Lung (tissue), 12 donors: ENCODE results near the gene AZU1. TPM values are rescaled to one million over a fixed set of nuclear protein-coding genes. Genes with fewer than 3 reads are reported as not detected.

Experiments used
- ATAC-seq: fragments of 200-7000 bp; cut with Tn5 transposase; one replicate; pipeline ENCODE4 v1.9.1; 2020; ENCODE audit warnings: moderate number of reproducible peaks; ENCODE audit not compliant: insufficient read depth, low FRiP score
- DNase-seq, 3 donors: peaks; one replicate each; pipeline ENCODE4 v3.0.0-alpha.2; 2013 to 2017
- H3K27ac ChIP-seq, 2 donors: one replicate each; pipeline ENCODE4 v1.5.1; 2013; ENCODE audit warnings: mild to moderate bottlenecking in 2 of 2, moderate library complexity in 2 of 2, control low read depth in 1 of 2, inconsistent platforms in 1 of 2, low read depth in 1 of 2, low read length in 1 of 2
- H3K27me3 ChIP-seq, 3 donors: one replicate each; pipeline ENCODE4 v1.5.1; 2013; ENCODE audit warnings: low read length in 2 of 3; ENCODE audit not compliant: control insufficient read depth in 3 of 3, insufficient read depth in 3 of 3
- H3K36me3 ChIP-seq, 4 donors: one replicate each; pipeline ENCODE4 v1.5.1; 2013; ENCODE audit warnings: low read length in 4 of 4, mild to moderate bottlenecking in 1 of 4, moderate library complexity in 1 of 4; ENCODE audit not compliant: control insufficient read depth in 4 of 4, insufficient read depth in 4 of 4
- H3K4me1 ChIP-seq, 5 donors: one replicate each; pipeline ENCODE4 v1.5.1; 2013; ENCODE audit warnings: low read length in 5 of 5, mild to moderate bottlenecking in 2 of 5, moderate library complexity in 1 of 5; ENCODE audit not compliant: control insufficient read depth in 5 of 5, insufficient read depth in 5 of 5
- H3K4me3 ChIP-seq: one replicate; pipeline ENCODE4 v1.5.1; 2013; ENCODE audit warnings: mild to moderate bottlenecking, control low read depth, moderate library complexity
- H3K9ac ChIP-seq, 2 donors: one replicate each; pipeline ENCODE4 v1.5.1; 2013; ENCODE audit warnings: low read length in 2 of 2, control low read depth in 1 of 2; ENCODE audit not compliant: insufficient read depth in 1 of 2
- H3K9me3 ChIP-seq, 4 donors: one replicate each; pipeline ENCODE4 v1.5.1; 2013; ENCODE audit warnings: low read length in 3 of 4, mild to moderate bottlenecking in 1 of 4, moderate library complexity in 1 of 4; ENCODE audit not compliant: control insufficient read depth in 4 of 4, insufficient read depth in 3 of 4
- CTCF ChIP-seq: IDR thresholded peaks from 2 replicates; pipeline ENCODE4 v1.5.1; 2012; ENCODE audit warnings: mild to moderate bottlenecking; ENCODE audit errors: control extremely low read depth, extremely low read depth
- WGBS, 2 donors: extraction: QIAGEN DNeasy Blood & Tissue Kit; methylation state at CpG; one replicate each; pipeline ENCODE4 v1.1.7; 2013; 5-methylcytosine and 5-hydroxymethylcytosine counted together
- polyA plus RNA-seq, 2 donors: library from polyadenylated mRNA; stranded (reverse); fragments of 200-250 nt; gene quantifications; one replicate each; pipeline ENCODE4 v1.2.1, GENCODE V29; 2013
- total RNA-seq, 2 donors: library from RNA; depleted of rRNA in 1 of 2; stranded (reverse); fragments of >200 nt in 1 of 2; gene quantifications; one replicate each; pipeline ENCODE4 v1.2.1, GENCODE V29; 2014 to 2021
- donor health status: control.
- donor health status: control.
- donor health status: Bipolar disorder and iron deficiency.
- donor health status: healthy.
- donor health status: DM: yes; HTN: yes; CAD: no.

The AZU1 gene
- total and polyA plus RNA-seq, 4 donors = 2.0 to 9.8 (median 4.4) TPM

GRCh38 chr19:821231-821824, 6.3 kb upstream of the AZU1 start:
- WGBS, 2 donors = 1 to 3% methylated on average over 32 to 64 of the region's 64 CpGs

GRCh38 chr19:821825-822503, 5.7 kb upstream of the AZU1 start, which contains the start of gene PLPPR3:
Gene PLPPR3 (minus strand): TSS chr19:821955. CDS start chr19:821559, 396 bp downstream.
- H3K36me3 ChIP-seq = no peaks in the 10 kb centered on the region
- H3K9ac ChIP-seq = no peak within 1 kb of the TSS
- H3K9me3 ChIP-seq = no peaks in the 10 kb centered on the region
- H3K27me3 ChIP-seq = peaks cover 0 to 4% (median 0%) of the 10 kb centered on the region in 3 donors
- no peak for DNase-seq
- H3K4me1 ChIP-seq = peaks cover 0 to 4% (median 2%) of the 10 kb centered on the region in 5 donors
- no peak for ATAC-seq
- 2% methylated on average over 22 to 81 of the region's 86 CpGs for WGBS, 2 donors
- TF ChIP-seq CTCF = no peak
- no peak within 1 kb of the TSS for H3K27ac ChIP-seq
- no peak within 1 kb of the TSS for H3K4me3 ChIP-seq

More at GRCh38 chr19:821231-821824, 6.3 kb upstream of the AZU1 start:
- no peak for DNase-seq
- Histone ChIP-seq H3K9ac (no peak overlapping the region), H3K4me1 (peaks cover 0 to 4% (median 2%) of the 10 kb centered on the region in 5 donors), H3K36me3 (peaks cover 0 to 2% (median 0%) of the 10 kb centered on the region in 4 donors), H3K27me3 (peaks cover 0 to 4% (median 0%) of the 10 kb centered on the region in 3 donors), H3K4me3 (no peak overlapping the region), H3K27ac (no peak overlapping the region), H3K9me3 (no peaks in the 10 kb centered on the region)
- no peak for ATAC-seq
- TF ChIP-seq CTCF = no peak

GRCh38 chr19:823565-824121, 4.0 kb upstream of the AZU1 start:
- Histone ChIP-seq H3K36me3 (no peaks in the 10 kb centered on the region), H3K27me3 (peaks cover 0 to 4% (median 0%) of the 10 kb centered on the region in 3 donors), H3K27ac (no peak overlapping the region), H3K9ac (no peak overlapping the region), H3K4me1 (peaks cover 0 to 4% (median 3%) of the 10 kb centered on the region in 5 donors), H3K4me3 (no peak overlapping the region), H3K9me3 (no peaks in the 10 kb centered on the region)
- 21 to 41% methylated on average over 12 of the region's 12 CpGs for WGBS, 2 donors
- ATAC-seq (no peak), DNase-seq (no peak)
- no peak for TF ChIP-seq CTCF
